GM18498 (cell line): ENCODE results near the gene SLC25A20.
"Not testable (repeated sequence)": the region's sequence is repeated elsewhere in the genome, so short reads cannot be mapped to it uniquely, and the experiment has no call there.

Source experiments
- ATAC-seq: cut with Tn5 transposase; IDR thresholded peaks from one replicate; pipeline ENCODE4 v1.9.1; 2021; ENCODE audit warnings: mild to moderate bottlenecking, moderate library complexity; ENCODE audit not compliant: unreplicated experiment

SLC25A20 gene

DNA sequence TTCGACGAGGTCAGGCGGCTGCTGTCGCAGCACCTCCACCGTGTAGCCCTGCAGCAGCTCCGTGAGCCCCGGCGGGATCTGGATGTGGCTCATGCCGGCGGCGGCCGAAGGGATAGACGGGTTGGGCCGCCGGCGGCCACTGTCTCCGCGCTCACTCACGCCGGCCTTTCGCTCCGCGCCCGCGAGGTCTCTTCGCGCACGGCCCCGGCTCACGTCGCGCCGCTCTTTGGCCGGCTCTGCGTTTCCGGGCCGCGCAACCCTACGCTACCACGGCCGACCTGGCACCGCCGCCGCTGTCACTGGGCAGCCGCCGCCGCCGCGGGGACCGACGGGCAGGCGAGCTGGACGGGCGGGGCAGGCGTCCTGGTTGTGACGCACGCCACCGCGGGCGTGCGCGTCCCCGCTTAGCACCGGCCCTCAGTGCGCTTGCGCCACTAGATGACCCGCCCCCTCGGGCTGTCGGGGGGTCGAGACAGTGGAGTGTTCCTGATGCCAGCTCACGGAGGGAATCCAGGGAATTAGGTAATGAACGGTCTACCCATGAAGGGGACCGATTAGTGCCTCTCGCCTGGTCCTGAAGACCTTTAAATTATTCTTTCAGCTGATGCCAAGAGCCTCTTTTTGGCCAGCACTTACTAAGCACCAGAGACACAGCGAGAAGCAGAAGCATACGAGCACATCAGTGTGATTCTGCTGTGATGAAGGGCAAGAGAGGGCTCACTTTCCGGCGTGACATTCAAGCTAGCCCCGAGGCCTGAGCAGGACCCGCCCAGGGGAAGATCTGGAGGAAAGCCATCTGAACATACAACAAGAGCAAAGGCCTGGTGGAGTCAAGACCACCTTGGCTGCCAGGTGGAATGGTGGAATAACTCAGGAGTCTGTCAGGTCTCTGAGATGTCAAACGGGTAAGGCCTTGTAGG is 50.9 kb downstream of the SLC25A20 start, which contains the start of gene PRKAR2A:
TSS of gene PRKAR2A (minus strand) at position 371 of the 920 bp plus-strand sequence. CDS start at position 93, 278 bp downstream.
- peak; percentile 92 for ATAC-seq

DNA sequence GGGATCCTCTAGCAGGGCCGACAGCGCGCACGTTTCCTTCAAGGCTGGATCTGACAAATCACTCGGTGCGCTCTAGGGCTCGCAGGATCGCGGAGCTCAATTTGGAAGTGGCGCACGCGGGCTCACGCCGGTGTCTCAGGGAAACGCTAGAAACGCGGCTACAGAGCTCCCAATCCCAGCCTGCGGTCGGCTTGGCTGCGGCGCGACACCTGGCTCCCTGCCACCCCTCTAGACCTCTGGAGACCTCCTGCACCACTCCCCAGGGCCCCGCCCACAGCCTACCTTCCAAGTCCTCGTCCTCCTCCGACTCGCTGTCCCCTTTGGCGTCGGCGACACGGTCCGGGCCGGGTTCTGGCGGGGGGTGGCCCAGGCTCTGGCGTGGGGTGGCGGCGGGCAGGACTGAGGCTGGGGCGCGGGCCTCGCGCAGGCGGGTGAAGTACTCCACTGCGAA is 51.6 kb downstream of the SLC25A20 start:
- peak; percentile 33 for ATAC-seq

DNA sequence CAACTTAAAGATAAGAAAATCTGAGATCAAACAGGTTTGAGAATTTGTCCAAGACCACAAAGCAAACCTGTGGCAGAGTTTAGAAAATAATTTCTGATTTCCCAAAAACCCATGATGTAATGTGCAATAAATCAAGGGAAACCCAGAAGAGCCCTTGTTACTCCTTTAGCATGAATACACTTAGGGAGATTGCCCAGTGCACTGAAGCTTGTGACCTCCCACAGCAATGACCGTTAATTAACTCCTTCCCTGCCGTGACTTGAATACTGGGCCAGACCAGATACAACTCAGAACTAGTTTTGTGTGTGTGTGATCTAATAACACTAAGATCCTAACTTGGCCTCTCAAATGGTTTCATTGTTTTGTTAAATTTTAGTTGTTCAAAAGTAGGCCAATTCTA is 53.5 kb downstream of the SLC25A20 start:
- no peak for ATAC-seq

DNA sequence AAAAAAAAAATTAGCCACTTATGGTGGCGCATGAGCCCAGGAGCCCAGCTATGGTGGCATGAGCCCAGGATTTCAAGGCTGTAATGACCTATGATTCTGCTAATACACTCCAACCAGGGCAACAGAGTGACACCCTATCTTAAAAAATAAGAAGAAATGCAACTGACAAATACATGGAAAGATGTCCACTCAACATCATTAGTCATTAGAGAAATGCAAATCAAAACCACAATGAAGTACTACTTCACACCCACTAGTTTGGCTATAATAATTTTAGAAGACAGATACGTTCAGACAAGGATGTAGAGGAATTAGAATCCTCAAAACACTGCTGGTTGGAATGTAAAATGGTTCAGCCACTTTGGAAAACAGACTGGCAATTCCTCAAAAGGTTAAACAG is 61.5 kb downstream of the SLC25A20 start:
- no peak for ATAC-seq

DNA sequence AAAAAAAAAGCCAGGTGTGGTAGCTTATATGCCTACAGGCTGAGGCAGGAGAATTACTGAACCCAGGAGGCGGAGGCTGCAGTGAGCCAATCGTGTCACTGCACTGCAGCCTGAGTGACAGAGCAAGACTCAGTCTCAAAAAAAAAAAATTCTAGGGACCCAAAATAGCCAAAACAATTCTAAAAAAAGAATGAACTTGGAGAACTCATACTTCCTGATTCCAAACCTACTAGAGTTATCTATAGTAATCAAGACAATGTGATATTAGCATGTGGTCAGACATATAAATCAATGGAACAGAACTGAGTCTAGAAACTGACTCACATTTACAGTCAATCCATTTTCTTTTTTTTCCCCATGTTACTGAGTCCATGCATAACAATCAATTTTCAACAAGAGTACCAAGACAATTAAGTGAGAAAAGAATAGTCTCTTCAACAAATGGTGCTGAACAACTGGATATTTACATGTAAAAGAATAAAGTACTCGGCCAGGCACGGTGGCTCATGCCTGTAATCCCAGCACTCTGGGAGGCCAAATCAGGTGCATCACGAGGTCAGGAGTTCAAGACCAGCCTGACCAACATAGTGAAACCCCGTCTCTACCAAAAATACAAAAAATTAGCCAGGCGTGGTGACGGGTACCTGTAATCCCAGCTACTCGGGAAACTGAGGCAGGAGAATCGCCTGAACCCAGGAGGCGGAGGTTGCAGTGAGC is 62.9 kb downstream of the SLC25A20 start:
- no peak for ATAC-seq

DNA sequence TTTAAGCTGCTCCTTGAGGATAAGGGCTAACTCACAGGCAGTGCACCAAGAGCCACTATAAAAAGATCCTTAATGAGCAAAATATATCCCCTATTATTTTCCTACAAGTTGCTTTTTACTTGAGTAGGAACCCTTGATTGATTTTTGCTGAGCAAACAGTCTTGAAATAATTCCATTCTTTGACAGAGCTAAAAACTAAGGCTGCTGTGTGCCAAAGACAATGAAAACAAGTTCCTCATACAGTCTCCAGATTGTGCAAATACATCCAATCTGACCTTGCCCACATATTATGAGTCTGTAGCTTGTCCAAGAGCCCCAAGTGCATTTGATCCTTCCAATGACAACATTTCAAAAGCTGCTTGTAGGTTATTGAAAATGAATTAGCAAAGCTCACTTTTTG is 66.0 kb downstream of the SLC25A20 start:
- ATAC-seq, result no peak

DNA sequence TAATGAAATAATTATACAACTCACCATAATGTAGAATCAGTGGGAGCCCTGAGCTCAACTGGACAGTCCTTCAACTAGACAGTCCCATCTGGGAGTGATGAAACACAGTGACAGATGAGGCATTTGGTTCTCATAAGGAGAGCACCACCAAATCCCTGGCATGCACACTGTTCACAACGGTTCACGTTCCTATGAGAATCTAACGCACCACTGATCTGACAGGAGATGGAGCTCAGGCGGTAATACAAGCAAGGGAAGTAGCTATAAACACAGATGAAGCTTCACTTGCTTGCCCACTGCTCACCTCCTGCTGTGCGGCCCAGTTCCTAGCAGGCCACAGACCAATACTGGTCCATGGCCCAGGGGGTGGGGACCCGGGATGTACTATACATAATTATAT is 68.0 kb downstream of the SLC25A20 start:
- no peak for ATAC-seq

DNA sequence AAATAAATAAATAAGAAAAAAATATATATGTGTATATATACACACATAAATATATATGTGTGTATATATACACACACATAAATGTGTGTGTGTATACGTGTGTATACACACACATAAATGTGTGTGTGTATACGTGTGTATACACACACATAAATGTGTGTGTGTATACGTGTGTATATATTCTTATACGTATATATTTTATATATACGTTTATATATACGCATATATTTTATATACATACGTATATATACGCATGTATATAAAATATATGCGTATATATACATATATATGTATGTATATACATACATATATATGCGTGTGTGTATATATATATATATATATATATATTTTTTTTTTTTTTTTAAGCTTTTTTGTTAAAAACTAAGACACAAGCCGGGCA is 69.2 kb downstream of the SLC25A20 start:
- ATAC-seq, result not testable (repeated sequence)

DNA sequence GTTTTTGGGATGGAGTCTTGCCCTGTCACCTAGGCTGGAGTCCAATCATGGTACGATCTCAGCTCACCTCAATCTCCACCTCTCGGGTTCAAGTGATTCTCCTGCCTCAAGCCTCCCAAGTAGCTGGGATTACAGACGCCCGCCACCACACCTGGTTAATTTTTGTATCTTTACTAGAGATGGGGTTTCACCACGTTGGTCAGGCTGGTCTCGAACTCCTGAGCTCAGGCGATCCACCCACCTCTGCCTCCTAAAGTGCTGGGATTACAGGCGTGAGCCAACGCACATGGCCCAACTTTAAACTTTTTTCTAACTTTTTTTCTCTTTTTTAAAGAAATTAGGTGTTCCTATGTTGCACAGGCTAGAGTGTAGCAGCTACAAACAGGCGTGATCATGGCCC is 70.8 kb downstream of the SLC25A20 start:
- not testable (repeated sequence) for ATAC-seq

DNA sequence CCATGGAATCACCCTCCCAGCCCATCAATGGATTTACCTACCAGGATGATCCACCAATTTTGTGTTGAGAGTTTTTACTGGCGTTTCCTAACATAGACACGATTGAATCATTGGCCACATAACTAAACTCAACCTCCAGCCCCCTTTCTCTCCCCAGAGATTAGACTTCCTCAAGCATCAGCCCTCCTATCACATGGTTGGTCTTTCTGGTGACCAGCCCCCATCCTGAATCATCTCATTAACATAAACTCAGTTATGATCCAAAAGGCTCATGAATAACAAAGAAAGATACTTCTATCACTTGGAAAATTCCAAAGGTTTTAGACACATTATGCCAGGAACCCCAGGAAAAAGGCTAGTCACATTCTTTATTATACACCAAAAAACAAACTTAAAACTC is 72.2 kb downstream of the SLC25A20 start:
- no peak for ATAC-seq

DNA sequence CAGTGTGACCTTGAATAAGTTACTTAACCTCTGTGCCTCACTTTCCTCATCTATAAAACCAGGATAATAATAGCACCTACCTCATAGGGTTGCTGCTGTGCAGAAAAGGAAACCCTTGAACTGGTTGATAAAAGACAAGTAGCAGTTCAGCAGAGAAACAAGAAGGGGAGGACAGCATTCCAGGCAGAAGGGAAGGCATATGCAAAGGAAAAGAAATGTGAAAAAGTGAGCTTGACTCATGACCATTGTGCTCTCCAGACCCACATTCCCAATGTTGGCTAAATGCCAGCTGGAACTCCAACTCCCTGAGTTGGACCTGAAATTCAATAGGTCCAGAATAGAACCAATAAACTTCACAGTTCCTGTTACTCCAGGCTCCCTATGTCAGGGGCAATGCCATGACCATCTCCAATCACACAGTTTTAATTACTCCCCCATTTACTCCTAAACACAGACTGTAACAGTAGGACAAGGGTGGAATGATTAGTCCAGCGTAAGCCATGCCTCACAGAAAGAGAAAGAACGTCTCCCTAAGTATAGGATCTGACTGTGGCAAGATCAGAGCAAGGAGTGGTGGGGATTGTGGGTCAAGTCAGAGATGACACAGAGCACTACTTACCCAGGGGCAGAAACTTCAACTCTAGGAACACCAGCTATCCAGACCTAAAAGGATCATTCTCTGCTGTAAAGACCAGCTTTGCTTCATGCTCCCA is 77.9 kb downstream of the SLC25A20 start:
- no peak for ATAC-seq

DNA sequence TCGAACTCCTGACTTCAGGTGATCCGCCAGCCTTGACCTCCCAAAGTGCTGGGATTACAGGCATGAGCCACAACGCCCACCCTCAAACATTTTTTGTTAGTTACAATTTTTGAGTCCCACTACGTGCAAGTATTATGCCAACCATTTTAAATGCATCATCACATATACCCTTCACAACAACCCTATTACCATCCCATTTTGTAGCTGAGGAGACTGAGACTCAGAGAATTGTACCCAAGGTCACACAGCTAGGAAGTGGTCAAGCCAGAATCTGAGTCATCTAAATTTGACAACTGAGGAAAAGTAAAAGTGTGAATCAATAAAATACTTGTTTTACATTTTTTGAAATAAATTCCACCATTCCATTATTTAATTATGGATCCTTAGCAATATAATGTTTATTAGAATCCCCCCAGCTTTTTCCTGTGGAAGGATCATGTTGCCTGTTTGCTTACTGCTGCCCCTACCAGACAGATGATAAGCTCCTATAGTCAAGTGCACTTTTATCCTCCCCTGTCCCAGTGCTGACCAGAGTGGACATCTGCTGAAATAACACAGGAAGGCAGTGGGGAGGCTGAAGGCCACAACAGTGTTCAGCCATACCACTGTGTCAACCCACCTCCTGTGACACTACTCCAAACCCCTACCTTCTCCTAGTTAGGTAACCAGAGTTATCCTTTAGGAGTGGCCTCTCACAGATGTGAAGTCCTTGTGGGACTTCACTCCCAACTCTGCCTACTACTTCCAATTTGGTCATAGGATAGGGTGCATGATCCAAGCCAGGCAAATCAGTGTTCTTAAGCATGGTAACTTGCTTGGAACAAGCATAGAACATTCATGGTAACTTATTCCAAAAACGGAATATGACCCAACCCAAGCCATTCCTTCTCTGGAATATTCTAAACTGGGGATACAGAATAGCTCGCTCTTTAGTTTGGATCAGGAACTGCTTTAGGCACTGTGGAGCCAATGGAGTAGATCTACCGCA is 79.2 kb downstream of the SLC25A20 start:
- no peak for ATAC-seq

DNA sequence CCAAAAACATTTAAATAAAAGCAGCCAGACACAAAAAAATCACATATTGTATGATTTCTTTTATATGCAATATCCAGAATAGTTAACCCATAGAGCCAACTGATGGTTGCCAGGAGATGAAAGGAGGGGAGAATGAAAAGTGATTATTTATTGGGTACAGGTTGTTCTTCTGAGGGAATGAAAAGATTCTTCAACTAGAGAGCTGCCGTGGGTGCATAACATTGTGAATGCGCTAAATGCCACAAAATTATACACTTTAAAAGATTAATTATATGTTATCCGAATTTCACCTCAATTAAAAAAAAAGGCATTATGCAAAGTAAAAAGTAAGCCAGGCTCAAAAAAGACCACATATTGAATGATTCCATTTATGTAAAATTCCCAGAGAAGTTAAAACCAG is 87.2 kb downstream of the SLC25A20 start:
- ATAC-seq, result no peak
